HG03354 (cell line): ENCODE measurements around the gene SLC30A9.

Experiments used
- ATAC-seq: cut with Tn5 transposase; IDR thresholded peaks from one replicate; pipeline ENCODE4 v1.9.1; 2021; ENCODE audit warnings: mild to moderate bottlenecking; ENCODE audit not compliant: unreplicated experiment, poor library complexity, severe bottlenecking

Gene SLC30A9

GRCh38 chr4:41990365-41991111 is at the start of gene SLC30A9:
TSS of gene SLC30A9 (plus strand) at chr4:41990530. CDS start at chr4:41990652, 122 bp downstream.
- ATAC-seq = peak; percentile 99

GRCh38 chr4:41940834-41941233 is 49.5 kb upstream of the SLC30A9 start:
- no peak for ATAC-seq

- no peak for ATAC-seq
These were observed 46.8 kb upstream of the SLC30A9 start for GRCh38 chr4:41943506-41943905.

- no peak for ATAC-seq
These were observed 46.2 kb upstream of the SLC30A9 start for GRCh38 chr4:41944089-41944488.

GRCh38 chr4:41949531-41949930 is 40.8 kb upstream of the SLC30A9 start:
- no peak for ATAC-seq

- peak; percentile 75 for ATAC-seq
These were observed 32.7 kb upstream of the SLC30A9 start for GRCh38 chr4:41957634-41958033.

GRCh38 chr4:41963105-41963504 is 27.2 kb upstream of the SLC30A9 start:
- no peak for ATAC-seq

- ATAC-seq = no peak
These were observed 25.9 kb upstream of the SLC30A9 start for GRCh38 chr4:41964401-41964800.

GRCh38 chr4:41967392-41967791 is 22.9 kb upstream of the SLC30A9 start:
- ATAC-seq = no peak

GRCh38 chr4:41969671-41970070 is 20.7 kb upstream of the SLC30A9 start:
- ATAC-seq = no peak

- no peak for ATAC-seq
These were observed 15.0 kb upstream of the SLC30A9 start for GRCh38 chr4:41975341-41975740.

- no peak for ATAC-seq
These were observed 13.4 kb upstream of the SLC30A9 start for GRCh38 chr4:41976775-41977516.

GRCh38 chr4:41977709-41978108 is 12.6 kb upstream of the SLC30A9 start:
- ATAC-seq = no peak

- no peak for ATAC-seq
These were observed 8.9 kb upstream of the SLC30A9 start, which contains the start of gene DCAF4L1 for GRCh38 chr4:41981456-41981855. TSS of gene DCAF4L1 (plus strand) at chr4:41981756. CDS start at chr4:41981793, 37 bp downstream.

- no peak for ATAC-seq
These were observed 7.6 kb upstream of the SLC30A9 start for GRCh38 chr4:41982716-41983115.

GRCh38 chr4:41985151-41985550 is 5.2 kb upstream of the SLC30A9 start:
- ATAC-seq = no peak

GRCh38 chr4:41989994-41990364 is 351 bp upstream of the SLC30A9 start:
- ATAC-seq = peak; percentile 29

- ATAC-seq = no peak
These were observed 1.8 kb downstream of the SLC30A9 start for GRCh38 chr4:41991916-41992767.

GRCh38 chr4:41992967-41993857 is 2.9 kb downstream of the SLC30A9 start:
- no peak for ATAC-seq
